ENCODE results near the gene TFF1.

The TFF1 gene

DNA sequence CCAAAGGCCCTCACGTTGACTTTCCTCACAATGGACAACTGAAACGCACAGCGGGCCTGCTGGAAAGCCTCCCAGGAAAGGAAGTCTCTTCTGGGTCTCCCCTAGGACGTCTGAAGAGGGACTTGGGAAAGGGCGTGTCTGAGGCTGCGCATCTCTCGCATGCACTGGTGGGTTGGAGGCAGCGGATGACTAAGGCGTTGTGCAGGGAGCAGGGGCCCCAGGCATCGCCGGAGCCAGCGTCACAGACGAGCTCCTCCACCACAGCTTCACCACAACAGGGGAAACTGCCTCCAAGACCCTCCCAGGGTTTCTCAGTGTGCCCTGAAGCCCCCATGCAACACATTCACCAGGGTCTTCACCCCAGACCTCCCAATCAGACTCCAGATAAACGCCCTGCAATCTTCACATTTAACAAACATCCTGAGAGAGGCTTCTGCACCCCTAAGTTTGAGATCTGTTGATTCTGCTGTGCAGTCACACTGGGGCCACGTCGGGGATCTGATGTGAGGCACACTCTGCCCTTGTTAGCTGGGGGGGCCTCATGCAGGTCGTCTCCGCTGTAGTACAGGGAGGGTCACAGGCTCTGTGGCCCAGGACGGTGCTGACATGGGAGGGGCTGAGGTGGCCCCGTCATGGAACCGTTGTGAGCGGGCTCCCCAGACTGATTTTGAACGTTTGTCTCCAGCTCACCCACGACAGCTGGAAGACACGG lies 7.0 kb upstream of the TFF1 start:
- TF ChIP-seq, protein P1, sequence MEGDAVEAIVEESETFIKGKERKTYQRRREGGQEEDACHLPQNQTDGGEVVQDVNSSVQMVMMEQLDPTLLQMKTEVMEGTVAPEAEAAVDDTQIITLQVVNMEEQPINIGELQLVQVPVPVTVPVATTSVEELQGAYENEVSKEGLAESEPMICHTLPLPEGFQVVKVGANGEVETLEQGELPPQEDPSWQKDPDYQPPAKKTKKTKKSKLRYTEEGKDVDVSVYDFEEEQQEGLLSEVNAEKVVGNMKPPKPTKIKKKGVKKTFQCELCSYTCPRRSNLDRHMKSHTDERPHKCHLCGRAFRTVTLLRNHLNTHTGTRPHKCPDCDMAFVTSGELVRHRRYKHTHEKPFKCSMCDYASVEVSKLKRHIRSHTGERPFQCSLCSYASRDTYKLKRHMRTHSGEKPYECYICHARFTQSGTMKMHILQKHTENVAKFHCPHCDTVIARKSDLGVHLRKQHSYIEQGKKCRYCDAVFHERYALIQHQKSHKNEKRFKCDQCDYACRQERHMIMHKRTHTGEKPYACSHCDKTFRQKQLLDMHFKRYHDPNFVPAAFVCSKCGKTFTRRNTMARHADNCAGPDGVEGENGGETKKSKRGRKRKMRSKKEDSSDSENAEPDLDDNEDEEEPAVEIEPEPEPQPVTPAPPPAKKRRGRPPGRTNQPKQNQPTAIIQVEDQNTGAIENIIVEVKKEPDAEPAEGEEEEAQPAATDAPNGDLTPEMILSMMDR (IDR thresholded peaks at IDR 0.05): no peak
- no peak overlapping the region for H3K27ac ChIP-seq
- DNase-seq (ENCODE audit: low spot score): no peak
- no peak overlapping the region for H3K4me3 ChIP-seq

DNA sequence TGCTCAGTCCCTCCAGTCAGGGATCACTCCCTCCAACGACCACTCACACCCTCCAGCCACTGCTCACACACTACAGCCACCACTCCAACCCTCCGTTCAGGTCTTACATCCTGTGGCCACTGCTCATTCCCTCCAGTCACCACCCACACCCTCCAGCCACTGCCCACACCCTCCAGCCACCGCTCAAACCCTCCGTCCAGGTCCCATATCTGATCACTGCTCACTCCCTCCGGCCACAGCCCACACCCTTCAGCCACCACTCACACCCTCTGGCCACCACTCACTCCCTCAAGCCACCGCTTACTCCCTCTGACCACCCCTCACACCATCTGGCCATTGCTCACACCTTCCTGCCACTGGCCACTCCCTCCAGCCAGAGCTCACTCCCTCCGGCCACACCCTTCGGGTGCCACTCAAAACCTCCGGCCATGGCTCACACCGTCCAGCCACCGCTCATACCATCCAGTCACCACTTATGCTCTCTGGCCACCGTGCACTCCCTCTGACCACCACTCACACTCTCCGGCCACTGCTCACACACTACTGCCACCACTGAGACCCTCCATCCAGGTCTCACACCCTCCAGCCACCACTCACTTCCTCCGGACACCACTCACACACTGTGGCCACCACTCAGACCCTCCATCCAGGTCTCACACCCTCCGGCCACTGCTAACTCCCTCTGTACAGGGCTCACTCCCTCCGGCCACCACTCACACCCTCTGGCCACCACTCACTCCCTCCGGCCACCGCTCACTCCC lies 4.7 kb upstream of the TFF1 start:
- no peak overlapping the region for H3K4me3 ChIP-seq
- DNase-seq (ENCODE audit: low spot score): no peak
- H3K27ac ChIP-seq: no peak overlapping the region
- TF ChIP-seq, protein P1 (IDR thresholded peaks at IDR 0.05): no peak

DNA sequence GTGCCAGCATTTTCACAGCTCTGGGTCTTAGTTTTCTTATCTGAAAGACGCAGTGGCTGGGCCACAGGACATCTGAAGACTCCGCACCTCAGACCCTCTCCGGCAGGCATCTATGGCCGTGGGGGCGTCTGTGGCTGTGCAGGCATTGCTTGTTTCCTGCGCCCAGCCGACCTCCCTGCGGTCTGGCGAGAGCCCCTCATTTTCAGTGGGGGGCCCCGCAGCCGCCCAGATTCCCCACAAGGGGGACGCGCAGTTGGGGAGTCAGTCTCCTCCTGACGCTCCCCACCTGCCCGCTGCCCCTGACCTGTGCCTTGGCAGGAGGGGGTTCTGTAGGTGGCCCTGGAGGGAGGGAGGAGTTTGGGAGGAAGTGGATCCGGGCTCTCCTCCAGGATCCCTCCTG lies 3.5 kb upstream of the TFF1 start:
- no peak for DNase-seq (ENCODE audit: low spot score)

DNA sequence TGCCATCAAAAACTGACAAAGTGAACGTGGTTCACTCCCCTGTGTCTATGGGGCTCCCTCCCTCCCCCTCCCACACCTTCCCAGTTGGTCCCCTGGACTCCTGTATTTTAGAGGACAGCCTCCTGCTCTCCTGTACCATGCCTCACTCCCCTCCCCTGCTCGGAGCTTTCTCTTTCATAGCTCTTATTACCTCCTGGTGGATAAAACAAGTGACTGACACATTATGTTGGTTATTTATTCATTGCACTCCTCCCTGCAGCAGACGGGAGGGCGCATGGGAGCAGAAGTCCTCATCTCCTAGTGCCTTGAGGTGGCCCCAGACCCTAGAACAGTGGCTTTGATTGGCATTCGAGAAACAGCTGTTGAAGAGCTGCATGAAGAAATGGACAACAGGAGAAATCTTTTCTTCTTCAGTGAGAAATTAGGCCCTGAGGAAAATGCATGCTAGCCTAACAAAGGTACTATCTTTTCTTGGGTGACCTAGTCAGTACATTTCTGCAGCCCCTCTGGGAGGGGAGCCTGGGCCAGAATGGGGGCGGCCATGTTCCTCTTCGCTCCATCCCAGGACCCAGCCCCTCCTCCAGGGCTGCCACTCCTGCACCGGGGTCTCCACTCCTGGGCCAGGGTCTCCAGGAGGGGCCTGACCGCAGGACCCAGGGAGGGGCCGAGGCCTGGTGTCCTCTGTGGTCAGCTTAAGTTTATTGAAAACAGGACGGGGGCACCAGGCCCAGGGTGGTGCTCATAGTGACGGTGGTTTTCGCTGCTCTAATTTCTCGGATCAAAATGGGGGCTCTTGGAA lies 1.2 kb upstream of the TFF1 start:
- DNase-seq (ENCODE audit: low spot score): no peak
- H3K27ac ChIP-seq: no peak overlapping the region
- no peak overlapping the region for H3K4me3 ChIP-seq
- TF ChIP-seq, protein P1 (IDR thresholded peaks at IDR 0.05): no peak

More for the DNA sequence above, 3.5 kb upstream of the TFF1 start:
- Histone ChIP-seq H3K27ac (no peak overlapping the region), H3K4me3 (no peak overlapping the region)
- TF ChIP-seq, protein P1 (IDR thresholded peaks at IDR 0.05): no peak

DNA sequence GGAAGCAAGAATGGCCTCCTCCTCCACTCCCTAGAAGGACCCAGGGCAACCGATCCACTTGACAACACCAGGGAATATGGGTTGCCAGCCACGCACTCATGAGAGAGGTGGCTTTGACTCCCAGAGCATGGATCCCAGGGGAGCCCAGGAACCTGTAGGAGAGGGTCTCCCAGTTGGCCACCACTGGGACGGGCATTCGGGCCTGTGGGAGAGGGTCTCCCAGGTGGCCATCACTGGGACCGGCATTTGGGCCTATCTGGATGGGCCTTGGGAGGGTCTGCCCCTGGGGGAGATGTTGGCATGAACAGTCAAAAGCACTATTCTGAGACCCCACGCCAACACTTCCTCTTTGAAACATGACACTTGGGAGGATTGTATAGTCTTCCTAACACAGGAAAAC lies 565 bp downstream of the TFF1 start:
- no peak overlapping the region for H3K27ac ChIP-seq

DNA sequence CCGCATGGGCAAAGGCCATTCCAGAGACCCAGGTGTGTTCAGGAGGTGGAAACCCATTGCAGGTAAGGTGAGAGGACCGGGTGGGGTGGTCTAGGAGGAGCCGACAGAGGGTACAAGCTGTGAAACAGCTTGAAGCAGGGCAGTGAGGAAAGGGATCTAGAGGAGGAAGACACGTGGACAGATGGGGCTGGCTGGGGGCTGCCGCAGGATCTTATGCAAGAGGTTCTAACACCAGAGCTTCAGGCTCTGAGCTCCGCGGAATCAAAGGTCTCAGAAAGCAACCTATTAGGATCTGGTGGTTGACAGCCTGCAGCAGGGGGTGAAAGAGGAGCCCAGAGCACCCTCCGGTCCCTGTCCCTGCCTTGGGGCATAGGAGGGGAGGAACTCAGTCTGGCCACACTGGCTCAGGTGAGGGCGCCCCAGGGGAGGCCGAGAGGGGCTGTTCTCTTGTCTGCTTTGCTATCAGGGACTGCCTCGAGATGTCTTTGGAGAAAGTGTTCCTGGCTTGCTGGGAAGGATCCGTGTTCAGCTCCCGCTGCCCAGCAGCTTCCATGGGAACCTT lies 1.9 kb downstream of the TFF1 start:
- TF ChIP-seq, protein P1 (IDR thresholded peaks at IDR 0.05): no peak
- Histone ChIP-seq H3K27ac (no peak overlapping the region), H3K4me3 (no peak overlapping the region)
- DNase-seq (ENCODE audit: low spot score): no peak

More for the DNA sequence above, 565 bp downstream of the TFF1 start:
- TF ChIP-seq, protein P1 (IDR thresholded peaks at IDR 0.05): no peak
- no peak overlapping the region for H3K4me3 ChIP-seq
- DNase-seq (ENCODE audit: low spot score): no peak

Data from coronary artery (tissue), 2 donors.